Fibroblast of the aortic adventitia (primary cell): ENCODE measurements around the gene NEU3. TPM values are rescaled to one million over a fixed set of nuclear protein-coding genes. Genes with fewer than 3 reads are reported as not detected.
"Not testable (repeated sequence)": the region's sequence is repeated elsewhere in the genome, so short reads cannot be mapped to it uniquely, and the experiment has no call there.

Experiments used
- DNase-seq: peaks from one replicate; pipeline ENCODE4 v3.0.0-alpha.2; 2010; ENCODE audit warnings: low read depth
- H3K4me3 ChIP-seq: 2 replicates; pipeline ENCODE4 v1.5.1; 2011; ENCODE audit warnings: low read depth, mild to moderate bottlenecking, control low read depth, low read length, moderate library complexity
- CTCF ChIP-seq: IDR thresholded peaks from 2 replicates; pipeline ENCODE4 v1.5.1; 2011; ENCODE audit warnings: mild to moderate bottlenecking, low read length, control low read depth, inconsistent platforms; ENCODE audit not compliant: insufficient read depth
- total RNA-seq: library from RNA; depleted of rRNA; stranded (reverse); fragments of >200 nt; gene quantifications from 2 replicates; pipeline ENCODE4 v1.2.3, GENCODE V29; 2012; ENCODE audit warnings: low replicate concordance

The NEU3 gene
- total RNA-seq, 1 donor: 5.2 TPM

- no peak for DNase-seq
- no peak overlapping the region for H3K4me3 ChIP-seq
- no peak for TF ChIP-seq CTCF
Measured at GRCh38 chr11:75035256-75035655, 46.5 kb downstream of the NEU3 start.

- no peak overlapping the region for H3K4me3 ChIP-seq
- no peak for TF ChIP-seq CTCF
- no peak for DNase-seq
Measured at GRCh38 chr11:75035911-75036565, 47.3 kb downstream of the NEU3 start.

GRCh38 chr11:75040167-75040770 lies 51.5 kb downstream of the NEU3 start:
- no peak for TF ChIP-seq CTCF
- H3K4me3 ChIP-seq: no peak overlapping the region
- DNase-seq: no peak

- H3K4me3 ChIP-seq: no peak overlapping the region
- TF ChIP-seq CTCF: no peak
- no peak for DNase-seq
Measured at GRCh38 chr11:75041263-75041662, 52.5 kb downstream of the NEU3 start.

GRCh38 chr11:75041821-75042220 lies 53.1 kb downstream of the NEU3 start:
- not testable (repeated sequence) for H3K4me3 ChIP-seq, DNase-seq

GRCh38 chr11:75044381-75045170 lies 55.8 kb downstream of the NEU3 start:
- DNase-seq: not testable (repeated sequence)

GRCh38 chr11:75046668-75047067 lies 57.9 kb downstream of the NEU3 start:
- DNase-seq, H3K4me3 ChIP-seq: not testable (repeated sequence)

More at GRCh38 chr11:75044381-75045170, 55.8 kb downstream of the NEU3 start:
- H3K4me3 ChIP-seq: not testable (repeated sequence)

- no peak for TF ChIP-seq CTCF
- no peak for DNase-seq
- no peak overlapping the region for H3K4me3 ChIP-seq
Measured at GRCh38 chr11:75047191-75047590, 58.5 kb downstream of the NEU3 start.

- DNase-seq, H3K4me3 ChIP-seq: not testable (repeated sequence)
Measured at GRCh38 chr11:75049501-75050266, 61.0 kb downstream of the NEU3 start.
